WTC11 (cell line): Measurements from ENCODE around the gene PROSER2.

Source experiments
- GABPB1 ChIP-seq: sonication (generic); formaldehyde crosslinking; IDR thresholded peaks from 2 replicates; pipeline ENCODE4 v1.8.1; 2023; ENCODE audit warnings: mild to moderate bottlenecking, missing genetic modification reagents
- MAX ChIP-seq: sonication (generic); formaldehyde crosslinking; IDR thresholded peaks from 2 replicates; pipeline ENCODE4 v1.8.0; 2022; ENCODE audit warnings: mild to moderate bottlenecking, missing genetic modification reagents
- NR3C1 ChIP-seq: sonication (generic); formaldehyde crosslinking; conservative IDR thresholded peaks from 2 replicates; pipeline ENCODE4 v1.8.1; 2023; ENCODE audit warnings: low read depth, mild to moderate bottlenecking, missing genetic modification reagents
- ZNF512 ChIP-seq: sonication (generic); formaldehyde crosslinking; IDR thresholded peaks from 2 replicates; pipeline ENCODE4 v1.8.1; 2022; ENCODE audit warnings: missing genetic modification reagents, borderline replicate concordance
- TF ChIP-seq, protein P1 (sequence below): fragments of 200-600 bp; IDR thresholded peaks from 2 replicates; pipeline ENCODE4 v1.8.0; 2022; ENCODE audit warnings: antibody characterized with exemption

GRCh38 chr10:11886138-11886474 is 63.0 kb downstream of the PROSER2 start:
- TF ChIP-seq, protein P1, sequence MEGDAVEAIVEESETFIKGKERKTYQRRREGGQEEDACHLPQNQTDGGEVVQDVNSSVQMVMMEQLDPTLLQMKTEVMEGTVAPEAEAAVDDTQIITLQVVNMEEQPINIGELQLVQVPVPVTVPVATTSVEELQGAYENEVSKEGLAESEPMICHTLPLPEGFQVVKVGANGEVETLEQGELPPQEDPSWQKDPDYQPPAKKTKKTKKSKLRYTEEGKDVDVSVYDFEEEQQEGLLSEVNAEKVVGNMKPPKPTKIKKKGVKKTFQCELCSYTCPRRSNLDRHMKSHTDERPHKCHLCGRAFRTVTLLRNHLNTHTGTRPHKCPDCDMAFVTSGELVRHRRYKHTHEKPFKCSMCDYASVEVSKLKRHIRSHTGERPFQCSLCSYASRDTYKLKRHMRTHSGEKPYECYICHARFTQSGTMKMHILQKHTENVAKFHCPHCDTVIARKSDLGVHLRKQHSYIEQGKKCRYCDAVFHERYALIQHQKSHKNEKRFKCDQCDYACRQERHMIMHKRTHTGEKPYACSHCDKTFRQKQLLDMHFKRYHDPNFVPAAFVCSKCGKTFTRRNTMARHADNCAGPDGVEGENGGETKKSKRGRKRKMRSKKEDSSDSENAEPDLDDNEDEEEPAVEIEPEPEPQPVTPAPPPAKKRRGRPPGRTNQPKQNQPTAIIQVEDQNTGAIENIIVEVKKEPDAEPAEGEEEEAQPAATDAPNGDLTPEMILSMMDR, result no peak
- TF ChIP-seq GABPB1 (CRISPR knock-in tag) (no peak), NR3C1 (CRISPR knock-in tag) (no peak), MAX (CRISPR knock-in tag) (no peak), ZNF512 (CRISPR knock-in tag) (no peak)
